HK-2 (cell line): Measurements from ENCODE around the gene SLC24A3.
A peak's percentile ranks its signal among the peaks of the same experiment; 100 is the strongest.
"Not testable (repeated sequence)": the region's sequence is repeated elsewhere in the genome, so short reads cannot be mapped to it uniquely, and the experiment has no call there.

ENCODE experiments used
- DNase-seq: peaks from one replicate; pipeline ENCODE4 v3.0.0-alpha.2; 2018; ENCODE audit not compliant: unreplicated experiment

SLC24A3 gene

GRCh38 chr20:19745106-19745505 is 532.7 kb downstream of the SLC24A3 start:
- no peak for DNase-seq

DNA sequence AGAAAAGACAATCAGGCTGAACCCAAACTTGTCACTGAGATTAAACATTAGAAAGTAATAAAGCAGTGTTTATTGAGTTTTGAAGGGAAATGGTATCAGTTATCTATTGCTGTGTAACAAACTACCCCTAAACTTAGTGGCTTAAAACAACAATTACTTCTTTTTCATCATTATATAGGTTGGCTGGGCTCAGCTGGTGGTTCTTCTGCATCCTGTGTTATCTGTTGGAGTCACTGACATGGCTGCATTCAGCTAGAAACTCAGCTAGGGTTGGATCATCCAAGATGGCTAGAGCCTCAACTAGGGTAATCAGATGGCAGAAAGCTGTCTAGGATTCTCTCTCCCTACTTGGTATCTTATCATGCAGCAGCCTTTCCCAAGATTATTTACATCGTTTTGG is 533.1 kb downstream of the SLC24A3 start:
- DNase-seq = no peak

DNA sequence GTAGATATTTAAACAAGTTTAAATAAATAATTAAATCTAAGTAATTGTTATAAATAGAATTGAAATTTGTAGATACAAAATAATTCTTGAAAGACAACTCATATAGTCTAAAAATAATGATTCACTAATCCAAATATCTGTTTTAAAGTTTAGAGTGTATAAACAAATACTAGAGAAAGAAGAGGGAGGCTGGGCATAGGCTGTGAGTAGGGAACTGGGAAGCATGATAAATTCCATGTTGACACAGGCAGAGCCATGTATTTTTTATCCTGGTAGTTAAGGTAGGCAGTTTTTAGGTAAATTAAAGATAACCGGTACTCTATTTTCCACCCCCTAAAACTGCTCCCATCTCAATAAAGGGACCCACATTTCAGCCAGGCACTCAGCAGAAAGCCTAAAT is 534.0 kb downstream of the SLC24A3 start:
- DNase-seq = no peak

- DNase-seq = no peak
Measured at GRCh38 chr20:19747903-19748302, 535.5 kb downstream of the SLC24A3 start.

DNA sequence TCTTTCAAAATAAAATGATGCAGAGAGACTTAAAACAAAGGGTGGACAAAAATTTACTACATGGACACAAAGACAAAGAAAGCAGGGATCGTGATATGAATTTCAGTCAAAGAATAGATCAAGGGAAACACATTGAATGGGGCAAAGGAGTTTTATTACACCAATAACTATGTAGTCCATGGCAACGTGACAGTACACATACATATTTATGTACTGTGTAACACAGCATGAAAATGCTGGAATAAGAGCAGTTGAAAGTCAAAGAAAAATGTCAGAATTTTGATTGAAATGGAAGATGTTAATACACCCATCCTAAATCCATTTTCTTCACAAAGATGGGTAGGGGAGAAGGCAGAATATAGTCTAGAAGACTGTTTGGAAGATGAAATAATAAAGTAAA is 536.2 kb downstream of the SLC24A3 start:
- DNase-seq = no peak

GRCh38 chr20:19749618-19750071 is 537.2 kb downstream of the SLC24A3 start:
- DNase-seq = no peak

DNA sequence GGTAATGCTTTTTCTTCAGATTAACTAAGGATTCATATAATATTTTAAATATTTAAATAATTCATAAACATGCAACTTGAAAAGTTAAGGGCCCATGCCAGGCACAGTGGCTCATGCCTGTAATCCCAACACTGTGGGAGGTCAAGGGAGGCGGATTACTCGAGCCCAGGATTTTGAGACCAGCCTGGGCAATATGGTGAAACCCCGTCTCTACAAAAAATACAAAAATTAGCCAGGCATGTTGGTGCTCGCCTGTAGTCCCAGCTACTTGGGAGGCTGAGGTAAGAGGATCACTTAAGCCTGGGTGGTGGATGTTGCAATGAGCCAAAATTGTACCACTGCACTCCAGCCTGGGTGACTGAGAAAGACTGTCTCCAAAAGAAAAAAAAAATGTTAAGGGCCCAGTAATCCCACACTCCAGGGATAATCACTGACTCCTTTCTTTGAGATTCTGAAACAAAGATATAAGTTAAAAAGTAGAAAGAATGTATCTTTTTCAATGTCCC is 537.7 kb downstream of the SLC24A3 start:
- DNase-seq = no peak

GRCh38 chr20:19750907-19751636 is 538.6 kb downstream of the SLC24A3 start:
- no peak for DNase-seq

DNA sequence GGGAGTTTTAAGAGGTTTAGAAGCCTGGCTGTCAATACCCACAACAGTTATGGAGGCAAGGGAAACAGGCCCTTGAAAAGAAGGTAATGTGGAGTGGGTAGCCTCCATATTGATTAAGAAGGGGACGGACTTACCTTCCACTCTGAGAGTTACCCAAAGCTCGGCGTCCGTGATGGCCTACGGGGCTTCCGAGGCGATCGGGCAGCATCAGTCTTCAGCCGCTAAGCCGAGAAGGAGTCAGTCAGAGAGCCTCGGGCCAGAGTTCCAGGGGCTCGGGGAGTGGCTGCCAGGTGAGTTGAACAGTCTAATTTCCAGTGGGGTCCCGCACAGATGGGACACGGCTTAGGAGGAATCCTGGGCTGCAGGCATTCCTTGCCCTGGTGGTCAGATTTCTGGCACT is 541.8 kb downstream of the SLC24A3 start:
- DNase-seq = not testable (repeated sequence)

DNA sequence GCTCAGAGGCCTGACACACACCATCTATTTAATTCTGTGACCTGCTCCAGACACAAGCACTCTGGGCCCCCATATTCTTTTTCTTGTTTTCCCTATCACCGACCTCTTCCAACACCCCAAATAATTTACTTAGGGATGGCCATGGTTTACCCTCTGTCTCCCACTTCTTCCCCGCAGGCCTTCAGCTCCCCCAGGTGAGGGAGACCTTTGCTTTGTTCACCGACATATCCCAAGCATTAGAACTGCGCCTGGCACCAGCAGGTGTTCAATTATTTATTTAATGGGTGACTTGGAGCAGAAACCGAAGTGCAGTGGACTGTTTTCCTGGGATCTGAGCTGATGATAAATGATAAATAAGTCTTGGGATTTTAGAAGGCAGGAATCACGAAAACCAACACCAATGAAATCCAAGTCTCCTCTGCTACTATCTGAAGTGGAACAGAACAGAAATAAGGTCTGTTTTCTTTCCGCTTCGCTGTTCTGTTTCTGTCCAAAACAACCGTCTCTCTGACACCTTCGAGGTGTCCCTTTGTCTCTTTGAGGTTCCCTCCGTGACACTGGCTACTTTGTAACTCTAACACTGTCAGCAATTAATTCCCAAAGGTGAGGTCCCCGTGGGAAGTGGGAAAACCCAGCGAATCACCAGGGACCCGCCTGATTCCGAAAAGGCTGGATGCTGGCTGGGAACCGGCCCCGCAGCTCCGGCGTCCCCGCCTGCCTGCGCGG is 544.5 kb downstream of the SLC24A3 start:
- DNase-seq = peak; percentile 12

DNA sequence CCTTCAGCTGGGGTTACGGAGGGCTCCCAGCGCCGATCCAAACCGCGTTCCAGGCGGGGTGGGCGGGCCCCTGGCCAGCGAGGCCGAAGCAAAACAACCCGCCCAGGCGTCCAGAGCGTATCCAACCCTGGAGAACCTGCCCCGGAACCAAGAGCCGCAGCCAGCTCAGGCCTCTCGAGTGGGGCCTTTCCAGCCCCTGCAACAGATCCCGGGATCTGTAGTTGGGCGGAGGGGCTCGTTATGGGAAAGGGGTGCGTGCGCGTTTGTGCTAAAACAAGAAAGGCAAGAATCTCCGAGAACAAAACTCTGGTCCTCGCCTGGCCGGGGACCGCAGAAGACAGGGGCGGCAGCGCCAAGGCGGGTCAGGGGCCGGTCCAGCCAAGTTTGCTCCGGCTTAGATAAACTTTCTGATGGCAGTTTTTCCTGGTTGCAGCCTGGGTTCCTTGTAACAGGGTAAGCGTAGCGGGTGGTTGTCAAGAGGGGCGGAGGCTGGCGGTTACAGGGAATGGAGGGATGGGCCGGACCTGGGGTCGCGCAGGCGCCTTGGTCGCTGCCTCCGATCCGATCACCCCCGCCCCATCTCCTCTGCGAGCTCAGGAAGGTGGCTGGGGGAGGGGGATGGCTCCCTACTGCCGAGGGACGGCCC is 545.2 kb downstream of the SLC24A3 start:
- DNase-seq = peak; percentile 87

- DNase-seq = no peak
Measured at GRCh38 chr20:19758133-19758500, 545.7 kb downstream of the SLC24A3 start, which contains the start of gene RIN2. Gene RIN2 (plus strand): TSS chr20:19758258. CDS start chr20:19889602, 131,344 bp downstream.

DNA sequence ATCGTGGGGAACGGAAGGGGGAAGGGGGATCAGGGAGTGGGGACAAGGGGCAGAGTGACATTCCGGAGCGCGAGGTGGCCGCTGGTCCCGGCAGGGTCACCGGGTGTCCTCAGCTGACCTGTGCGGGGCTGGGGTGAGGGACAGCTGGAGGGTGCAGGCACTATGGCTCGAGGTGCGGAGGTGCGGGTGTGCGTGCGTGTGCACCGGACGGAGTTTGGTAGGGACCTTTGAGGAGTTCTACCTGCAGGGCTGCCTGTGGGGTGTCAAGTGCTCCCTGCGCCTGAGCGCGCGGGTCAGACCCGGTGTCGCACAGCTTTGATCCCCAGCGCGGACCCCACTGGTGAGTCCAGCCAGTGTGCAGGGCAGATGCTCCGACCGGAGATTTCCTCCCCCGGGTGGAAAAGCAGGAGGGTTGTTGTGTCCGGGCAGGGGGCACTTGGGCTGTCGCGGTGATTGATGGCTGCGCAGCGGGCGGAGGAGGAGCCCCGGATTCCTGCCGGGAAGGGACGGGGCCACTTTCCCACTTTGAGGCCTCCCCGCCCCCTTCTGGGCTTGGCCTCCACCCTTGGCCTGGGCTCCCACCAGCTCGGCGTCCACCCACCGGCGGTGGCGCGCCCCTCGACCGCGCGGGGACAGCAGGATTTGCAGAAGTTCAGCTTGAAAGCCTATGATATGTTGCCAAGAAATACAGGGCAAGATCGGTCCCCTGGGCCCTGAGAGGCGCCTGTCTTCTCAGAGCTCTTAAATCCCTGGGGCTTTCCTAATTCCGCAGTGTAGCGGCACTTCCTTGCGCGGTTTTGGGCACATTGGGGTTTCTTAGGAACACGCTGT is 546.3 kb downstream of the SLC24A3 start:
- no peak for DNase-seq

DNA sequence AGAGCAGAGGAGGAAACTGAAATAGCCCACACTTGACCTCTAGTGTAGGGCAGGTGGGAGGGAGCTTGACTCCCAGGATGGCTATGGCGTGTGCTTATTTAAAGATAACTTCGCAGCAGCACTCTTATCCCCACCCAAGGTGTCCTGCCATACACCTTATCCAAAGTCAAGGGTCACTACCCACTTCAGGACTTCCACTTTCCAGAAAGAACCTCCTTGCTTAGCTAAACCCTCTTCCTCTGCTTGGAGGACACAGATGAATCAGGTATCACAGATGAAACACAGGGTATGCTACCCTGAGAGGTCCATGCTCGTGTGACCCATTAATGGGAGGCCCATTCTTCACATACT is 547.9 kb downstream of the SLC24A3 start:
- DNase-seq = no peak

- no peak for DNase-seq
Measured at GRCh38 chr20:19761326-19761725, 548.9 kb downstream of the SLC24A3 start.

GRCh38 chr20:19761841-19762240 is 549.4 kb downstream of the SLC24A3 start:
- no peak for DNase-seq

DNA sequence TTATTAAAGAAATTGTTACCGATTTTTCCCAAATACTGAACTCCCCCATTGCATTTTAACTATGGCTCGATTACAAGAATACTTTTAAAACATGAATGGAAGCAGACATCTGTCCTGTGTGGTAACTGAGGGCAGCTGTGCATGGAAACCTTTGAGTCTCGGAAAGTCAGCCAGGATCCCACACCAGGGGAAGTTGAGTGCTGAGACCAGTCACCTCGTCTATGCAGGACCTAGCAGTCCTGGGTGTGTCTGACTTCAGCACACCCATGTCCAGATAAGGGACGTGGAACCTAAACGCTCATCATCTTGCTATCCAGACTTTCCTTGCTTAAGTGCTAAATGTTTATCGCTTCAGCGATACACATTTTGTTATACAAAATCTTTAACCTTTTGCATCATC is 551.8 kb downstream of the SLC24A3 start:
- no peak for DNase-seq

GRCh38 chr20:19765266-19765665 is 552.8 kb downstream of the SLC24A3 start:
- DNase-seq = no peak

GRCh38 chr20:19765913-19766312 is 553.5 kb downstream of the SLC24A3 start:
- no peak for DNase-seq

DNA sequence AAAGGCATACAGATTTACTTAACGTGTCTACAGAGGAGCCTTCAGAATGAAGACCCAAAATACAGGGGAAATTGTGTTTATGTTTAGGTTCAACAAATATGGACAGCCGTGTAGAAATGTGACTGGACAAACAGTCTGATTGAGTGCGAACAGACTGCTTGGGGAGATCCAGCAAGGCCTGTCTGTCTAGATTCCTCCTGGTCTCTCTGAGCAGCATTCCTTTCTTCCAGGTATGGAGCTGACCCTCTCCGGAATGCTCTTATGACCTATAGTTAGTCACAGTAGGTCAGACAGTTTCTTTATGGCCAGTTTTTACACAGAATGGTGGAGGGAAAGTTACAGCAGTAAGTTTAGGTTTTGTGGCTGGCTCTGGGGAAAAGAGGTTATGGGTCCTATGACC is 554.6 kb downstream of the SLC24A3 start:
- no peak for DNase-seq

DNA sequence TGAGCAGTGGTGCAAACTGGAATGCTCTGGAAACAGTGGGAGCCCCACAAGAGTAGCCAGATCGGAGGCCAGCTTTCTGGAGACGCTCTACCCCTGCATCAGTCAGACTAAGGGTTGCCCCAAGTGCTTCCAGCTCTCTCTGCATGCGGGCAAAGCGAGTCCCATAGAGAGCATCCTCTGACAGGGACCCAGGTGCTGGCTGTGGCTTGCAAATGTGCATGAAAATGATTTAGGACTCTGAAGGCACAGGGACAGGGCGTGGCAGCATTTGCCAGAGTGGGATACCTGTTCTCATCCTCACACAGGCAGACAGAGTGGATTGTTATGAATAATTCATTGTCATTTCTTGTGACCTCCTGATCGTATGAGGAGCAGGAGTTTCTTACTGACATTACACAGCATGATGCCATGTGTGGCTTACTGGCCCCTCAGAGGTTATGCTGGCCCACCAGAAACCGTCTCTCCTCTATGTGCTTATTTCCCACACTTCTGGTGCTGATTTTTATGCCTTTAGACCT is 555.9 kb downstream of the SLC24A3 start:
- DNase-seq = no peak

DNA sequence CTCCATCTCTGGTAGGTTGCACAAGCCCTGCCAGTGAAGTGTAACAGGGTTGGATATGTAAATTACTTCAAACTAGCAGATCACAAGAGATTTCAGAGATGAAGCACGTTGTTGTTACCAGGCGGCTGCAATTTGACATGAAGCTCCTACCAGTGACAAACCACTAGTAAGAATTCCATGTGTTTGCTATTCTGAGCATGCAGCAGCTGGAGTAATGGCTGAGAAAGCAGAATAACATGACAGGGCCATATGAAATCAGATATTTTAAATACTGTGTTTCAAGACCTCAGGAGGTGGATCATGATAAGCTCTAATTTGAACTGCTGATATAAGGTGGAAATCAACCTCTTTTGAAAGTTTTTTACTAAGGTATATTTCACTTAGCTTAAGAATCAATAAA is 557.1 kb downstream of the SLC24A3 start:
- DNase-seq = no peak
